GM12801 (cell line): Measurements from ENCODE around the gene ICAM4.

Experiments used
- TF ChIP-seq, protein P1 (sequence below): IDR thresholded peaks from one replicate; pipeline ENCODE4 v1.5.1; 2011; ENCODE audit warnings: control low read depth; ENCODE audit not compliant: insufficient read length; ENCODE audit errors: extremely low read depth

ICAM4 gene

GRCh38 chr19:10315335-10316214 is 28.8 kb downstream of the ICAM4 start, which contains the start of gene FDX2:
FDX2 (minus strand) TSS chr19:10316015; CDS start chr19:10315996, 19 bp downstream.
- TF ChIP-seq, protein P1, sequence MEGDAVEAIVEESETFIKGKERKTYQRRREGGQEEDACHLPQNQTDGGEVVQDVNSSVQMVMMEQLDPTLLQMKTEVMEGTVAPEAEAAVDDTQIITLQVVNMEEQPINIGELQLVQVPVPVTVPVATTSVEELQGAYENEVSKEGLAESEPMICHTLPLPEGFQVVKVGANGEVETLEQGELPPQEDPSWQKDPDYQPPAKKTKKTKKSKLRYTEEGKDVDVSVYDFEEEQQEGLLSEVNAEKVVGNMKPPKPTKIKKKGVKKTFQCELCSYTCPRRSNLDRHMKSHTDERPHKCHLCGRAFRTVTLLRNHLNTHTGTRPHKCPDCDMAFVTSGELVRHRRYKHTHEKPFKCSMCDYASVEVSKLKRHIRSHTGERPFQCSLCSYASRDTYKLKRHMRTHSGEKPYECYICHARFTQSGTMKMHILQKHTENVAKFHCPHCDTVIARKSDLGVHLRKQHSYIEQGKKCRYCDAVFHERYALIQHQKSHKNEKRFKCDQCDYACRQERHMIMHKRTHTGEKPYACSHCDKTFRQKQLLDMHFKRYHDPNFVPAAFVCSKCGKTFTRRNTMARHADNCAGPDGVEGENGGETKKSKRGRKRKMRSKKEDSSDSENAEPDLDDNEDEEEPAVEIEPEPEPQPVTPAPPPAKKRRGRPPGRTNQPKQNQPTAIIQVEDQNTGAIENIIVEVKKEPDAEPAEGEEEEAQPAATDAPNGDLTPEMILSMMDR = no peak

DNA sequence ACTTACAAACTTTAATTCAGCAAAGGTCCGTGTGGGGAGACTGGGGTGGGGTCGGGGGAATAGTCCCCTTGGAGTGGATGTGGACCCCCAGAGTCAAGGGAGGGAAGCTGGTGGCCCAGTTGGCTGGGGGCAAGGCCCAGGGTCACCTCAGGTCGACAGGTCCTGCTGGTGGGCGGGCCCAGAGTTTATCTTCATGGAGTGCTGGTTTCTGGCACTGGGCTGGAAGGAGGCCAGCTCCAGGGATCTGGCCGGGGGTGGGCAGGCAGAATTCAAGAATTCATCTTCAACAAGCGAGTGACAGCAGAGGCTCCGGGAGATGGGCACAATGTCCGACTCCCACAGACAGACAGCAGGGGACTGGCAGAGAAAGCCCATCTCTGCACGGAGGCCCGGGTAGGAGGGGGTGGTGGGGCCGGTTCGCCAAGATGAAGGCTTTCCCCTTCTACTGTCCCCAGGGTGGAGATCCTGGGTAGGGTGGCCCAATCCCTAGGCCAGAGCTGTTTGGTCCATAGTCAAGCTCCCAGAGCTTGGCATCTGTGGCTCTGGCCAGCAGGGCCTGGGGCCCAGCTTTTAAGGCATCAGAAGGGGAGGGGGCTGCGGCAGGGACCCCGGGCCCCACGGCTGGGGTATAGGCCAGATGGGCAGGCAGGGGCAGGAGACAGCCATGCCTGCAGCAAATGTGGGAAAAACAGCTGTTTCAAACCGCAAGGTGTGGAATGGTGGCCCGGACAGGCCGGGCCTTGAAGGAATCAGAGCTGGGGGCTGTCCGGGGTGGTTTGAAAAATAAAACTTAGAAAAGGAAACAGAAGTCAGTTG is 29.7 kb downstream of the ICAM4 start:
- TF ChIP-seq, protein P1 = no peak

GRCh38 chr19:10317045-10317856 is 30.5 kb downstream of the ICAM4 start:
- TF ChIP-seq, protein P1 = no peak

GRCh38 chr19:10317857-10318462 is 31.2 kb downstream of the ICAM4 start:
- TF ChIP-seq, protein P1 = no peak

GRCh38 chr19:10318807-10319682 is 32.3 kb downstream of the ICAM4 start:
- TF ChIP-seq, protein P1 = no peak

DNA sequence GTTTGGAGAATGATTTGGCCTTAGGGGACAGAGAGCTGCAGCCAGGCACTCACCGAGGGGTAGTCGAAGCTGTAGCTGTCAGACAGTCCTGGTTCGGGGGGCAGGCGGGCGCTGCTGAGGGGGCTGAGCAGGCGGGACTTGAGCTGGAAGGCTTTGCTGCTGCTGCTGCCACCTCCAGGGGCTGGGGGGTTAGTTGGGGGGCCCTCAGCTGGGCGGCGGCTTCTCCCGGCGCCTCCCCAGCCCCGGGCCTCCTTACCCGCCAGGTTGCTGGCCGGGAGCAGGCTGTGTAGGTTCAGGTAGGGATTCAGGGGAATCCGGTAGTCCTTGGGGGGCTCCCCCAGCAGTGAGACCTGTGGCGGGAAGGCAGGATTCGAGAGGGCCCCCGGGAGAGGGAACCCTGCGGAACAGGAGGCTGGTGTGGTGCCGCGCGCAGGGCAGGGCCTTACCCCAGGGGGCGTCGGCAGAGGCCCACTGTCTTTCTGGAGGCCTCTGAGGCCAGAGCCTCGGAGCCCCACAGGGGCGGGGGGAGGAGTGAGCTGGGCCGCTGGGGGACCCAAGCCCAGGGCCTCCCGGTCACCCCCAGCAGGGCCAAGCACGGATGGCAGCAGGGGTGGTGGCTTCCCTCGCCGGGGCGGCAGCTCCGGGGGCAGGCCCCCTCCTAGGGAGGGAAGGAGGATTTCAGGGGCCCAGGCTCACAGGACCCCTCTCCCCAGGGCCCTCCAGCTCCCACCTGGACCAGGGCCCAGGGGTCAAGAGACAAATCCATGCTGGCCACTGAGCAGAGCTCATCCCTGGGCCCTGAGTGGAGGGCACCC is 34.1 kb downstream of the ICAM4 start:
- TF ChIP-seq, protein P1 = no peak
